Ramos (cell line): ENCODE measurements around the gene SCPEP1.

Experiments used
- in situ Hi-C: fragments of 300-500 bp; cut with MboI; formaldehyde crosslinking; loops from one replicate; pipeline ENCODE4 v1.14.3; 2022; ENCODE audit warnings: low sequenced_read_pairs; ENCODE audit not compliant: unreplicated experiment

Gene SCPEP1

DNA sequence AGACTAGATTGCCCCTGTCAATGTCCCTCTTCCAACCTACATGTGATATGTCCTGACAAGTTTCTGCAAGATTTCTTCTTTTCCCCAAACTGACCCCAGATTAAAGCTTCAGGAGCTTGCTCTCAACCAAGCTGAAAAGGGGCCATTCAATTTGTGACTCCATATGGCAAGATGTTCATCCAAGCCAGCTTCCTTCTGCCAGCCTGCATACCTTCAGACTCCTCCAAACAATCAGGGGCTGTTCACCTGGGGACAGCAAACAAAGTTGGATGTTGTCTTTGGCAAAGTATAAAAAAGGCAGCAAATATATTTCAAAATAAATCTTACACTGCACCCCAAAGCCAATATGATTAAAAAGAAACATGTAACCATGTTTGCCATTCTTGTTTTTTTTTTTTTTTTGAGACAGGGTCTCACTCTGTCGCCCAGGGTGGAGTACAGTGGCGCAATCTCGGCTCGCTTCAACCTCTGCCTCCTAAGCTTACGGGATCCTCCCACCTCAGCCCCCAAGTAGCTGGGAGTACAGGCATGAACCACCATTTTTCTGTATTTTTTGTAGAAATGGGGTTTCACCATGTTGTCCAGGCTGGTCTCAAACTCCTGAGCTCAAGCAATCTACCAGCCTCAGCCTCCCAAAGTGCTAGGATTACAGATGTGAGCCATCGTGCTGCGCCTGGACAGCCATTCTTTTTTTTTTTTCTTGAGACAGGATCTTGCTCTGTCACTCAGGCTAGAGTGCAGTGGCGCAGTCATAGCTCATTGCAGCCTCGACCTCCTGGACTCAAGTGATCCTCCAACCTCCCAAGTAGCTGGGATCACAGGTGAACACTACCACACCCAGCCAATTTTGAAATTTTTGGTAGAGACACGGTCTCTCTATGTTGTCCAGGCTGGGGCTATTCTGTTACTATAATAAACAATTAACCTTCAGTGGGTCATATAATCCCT lies 57.1 kb downstream of the SCPEP1 start:
- in situ Hi-C loops, result no loop called here

DNA sequence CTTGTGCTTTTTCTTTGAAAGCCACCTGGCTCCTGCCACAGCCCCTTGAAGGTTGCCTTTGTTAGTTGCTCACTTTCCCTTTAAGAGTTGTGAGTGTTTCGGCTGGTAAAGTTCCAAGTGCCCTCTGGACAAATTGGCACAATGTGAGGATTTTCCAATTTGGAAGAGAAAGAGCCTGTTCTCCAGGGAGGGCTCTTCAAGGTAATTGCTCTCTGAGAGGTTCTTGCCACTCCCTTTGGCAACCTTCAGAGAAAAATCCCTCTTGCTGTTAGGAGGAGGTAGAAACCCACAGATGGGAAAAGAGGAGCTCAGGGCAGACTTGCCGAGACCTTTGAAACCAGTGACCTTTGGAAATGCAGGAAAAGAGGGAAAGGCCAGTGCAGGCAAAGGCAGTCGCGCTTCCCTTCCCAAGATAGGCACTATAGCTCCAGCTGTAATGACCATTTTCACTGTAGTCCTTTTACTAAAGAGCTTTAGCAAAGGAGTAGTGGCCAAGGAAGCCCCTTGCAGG lies 58.1 kb downstream of the SCPEP1 start:
- in situ Hi-C loops, result no loop called here

DNA sequence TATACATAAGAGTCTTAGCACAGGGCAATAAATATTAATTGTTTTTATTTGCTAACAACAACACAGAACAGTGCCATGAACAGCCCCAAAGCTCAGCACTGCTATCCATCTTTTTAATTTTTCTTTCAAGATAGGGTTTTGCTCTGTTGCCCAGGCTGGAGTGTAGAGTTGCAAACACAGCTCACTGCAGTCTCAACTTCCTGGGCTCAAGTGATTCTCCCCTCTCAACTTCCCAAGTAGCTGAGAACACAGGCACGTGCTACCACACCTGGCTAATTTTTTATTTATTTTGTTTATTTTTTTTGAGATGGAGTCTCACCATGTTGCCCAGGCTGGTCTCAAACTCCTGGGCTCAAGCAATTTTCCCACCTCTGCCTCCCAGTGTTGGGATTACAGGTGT lies 59.5 kb downstream of the SCPEP1 start:
- in situ Hi-C loops, result no loop called here

GRCh38 chr17:57038486-57038885 lies 60.6 kb downstream of the SCPEP1 start:
- in situ Hi-C loops, result no loop called here

GRCh38 chr17:57040571-57040970 lies 62.6 kb downstream of the SCPEP1 start:
- in situ Hi-C loops, result no loop called here

- in situ Hi-C loops, result no loop called here
Observed at GRCh38 chr17:57043276-57043675, 65.3 kb downstream of the SCPEP1 start.

DNA sequence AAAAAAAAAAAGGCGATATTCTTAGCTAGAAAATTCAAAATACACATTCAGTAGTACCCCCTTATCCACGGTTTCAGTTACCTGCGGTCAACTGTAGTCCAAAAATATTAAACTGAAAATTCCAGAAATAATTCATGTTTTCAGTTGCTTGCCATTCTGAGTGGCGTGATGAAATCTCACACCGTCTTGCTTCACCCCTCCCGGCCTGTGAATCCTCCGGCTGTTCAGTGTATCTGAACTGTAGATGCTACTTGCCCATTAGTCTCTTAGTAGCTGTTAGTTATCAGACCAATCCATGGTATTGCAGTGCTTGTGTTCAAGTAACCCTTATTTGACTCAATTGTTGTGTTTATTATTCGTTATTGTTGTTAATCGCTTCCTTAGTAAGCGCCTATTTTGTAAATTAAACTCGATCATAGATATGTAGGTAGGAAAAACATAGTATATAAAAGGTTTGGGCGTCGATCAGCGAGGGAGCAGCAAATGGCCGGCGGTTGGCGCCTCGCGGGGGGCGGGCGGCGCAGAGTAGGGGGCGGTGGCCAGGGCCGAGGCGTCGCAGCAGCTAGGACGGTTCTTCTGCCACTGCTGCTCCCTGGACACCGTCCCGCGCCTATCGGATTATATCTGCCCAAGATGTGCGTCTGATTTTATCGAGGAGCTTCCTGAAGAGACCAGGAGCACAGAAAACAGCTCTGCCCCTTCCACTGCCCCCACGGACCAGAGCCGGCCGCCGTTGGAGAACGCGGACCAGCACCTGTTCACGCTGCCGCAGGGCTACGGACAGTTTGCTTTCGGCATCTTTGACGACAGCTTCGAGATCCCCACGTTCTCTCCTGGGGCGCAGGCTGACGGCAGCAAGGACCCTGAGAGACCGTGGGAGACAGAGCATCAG lies 67.3 kb downstream of the SCPEP1 start:
- in situ Hi-C loops, result no loop called here

DNA sequence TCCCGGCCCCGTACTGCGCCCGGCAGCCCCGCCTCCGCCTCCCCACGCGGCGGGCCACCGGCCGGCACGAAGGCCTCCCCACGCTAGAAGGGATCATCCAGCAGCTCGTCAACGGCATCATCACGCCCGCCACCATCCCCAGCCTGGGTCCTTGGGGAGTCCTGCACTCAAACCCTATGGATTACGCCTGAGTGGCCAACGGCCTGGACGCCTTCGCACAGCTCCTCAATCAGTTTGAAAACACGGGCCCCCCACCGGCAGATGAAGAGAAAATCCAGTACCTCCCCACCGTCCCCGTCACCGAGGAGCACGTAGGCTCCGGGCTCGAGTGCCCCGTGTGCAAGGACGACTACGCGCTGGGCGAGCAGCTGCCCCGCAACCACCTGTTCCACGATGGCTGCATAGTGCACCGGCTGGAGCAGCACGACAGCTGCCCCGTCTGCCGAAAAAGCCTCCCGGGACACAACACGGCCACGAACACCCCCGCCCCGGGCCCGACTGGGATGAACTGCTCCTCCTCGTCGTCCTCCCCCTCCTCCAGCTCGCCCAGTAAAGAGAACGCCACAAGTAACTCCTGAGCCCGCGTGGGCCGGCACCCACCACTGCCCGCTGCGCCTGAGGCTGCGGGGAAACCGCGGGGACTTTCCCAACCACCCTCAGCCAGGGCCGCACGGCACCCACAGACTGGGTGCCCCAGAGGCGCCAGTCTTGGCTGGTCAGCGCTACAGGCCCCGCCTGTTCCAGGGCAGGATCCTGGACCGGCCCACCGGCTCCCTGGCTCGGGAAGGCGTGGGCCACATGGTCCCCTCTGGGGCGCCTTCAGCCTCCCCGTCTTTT lies 68.2 kb downstream of the SCPEP1 start:
- in situ Hi-C loops, result no loop called here

DNA sequence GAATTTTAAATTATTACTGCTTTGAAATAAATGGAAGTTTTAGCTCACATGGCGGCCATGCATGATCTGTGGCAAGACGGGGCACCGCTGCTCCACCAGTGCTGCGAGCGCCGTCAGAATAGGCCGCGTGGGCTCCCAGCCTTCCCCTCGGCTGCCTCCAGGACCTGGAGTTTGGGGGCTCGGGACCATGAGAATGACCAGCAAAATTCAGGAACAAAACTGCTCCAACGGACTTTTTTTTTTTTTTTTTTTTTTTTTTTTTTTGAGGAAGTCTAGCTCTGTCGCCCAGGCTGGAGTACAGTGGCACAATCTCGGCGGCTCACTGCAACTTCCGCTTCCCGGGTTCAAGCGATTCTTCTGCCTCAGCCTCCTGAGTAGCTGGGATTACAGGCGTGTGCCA lies 68.8 kb downstream of the SCPEP1 start:
- in situ Hi-C loops, result no loop called here

GRCh38 chr17:57048096-57048495 lies 70.2 kb downstream of the SCPEP1 start:
- in situ Hi-C loops, result no loop called here

GRCh38 chr17:57050306-57050705 lies 72.4 kb downstream of the SCPEP1 start:
- in situ Hi-C loops, result no loop called here

- in situ Hi-C loops, result no loop called here
Observed at GRCh38 chr17:57051886-57052361, 74.0 kb downstream of the SCPEP1 start.
